HCT116 (cell line): ENCODE data around the gene SCN1A. TPM values are rescaled to one million over a fixed set of nuclear protein-coding genes. Genes with fewer than 3 reads are reported as not detected.
A peak's percentile ranks its signal among the peaks of the same experiment; 100 is the strongest.

Experiments used
- ATAC-seq: fragments of 200-7000 bp; cut with Tn5 transposase; 2 replicates; pipeline ENCODE4 v1.9.1; 2020; ENCODE audit warnings: mild to moderate bottlenecking, moderate library complexity
- BruUV-seq: library from RNA; stranded (reverse); fragments of 400-500 nt; replicated peaks from 2 replicates; lab custom pipeline; 2021; lab: Mats Ljungman, UMichigan
- CTCF ChIA-PET: fragments of 300-600 bp; sonication (Branson Sonifier 250); formaldehyde crosslinking; loops from one replicate; lab custom pipeline; 2021; ENCODE audit warnings: antibody characterized with exemption; lab: Charles Lee
- POLR2A ChIA-PET: fragments of 300-600, 350-600 bp; sonication (Branson Sonifier 250); formaldehyde crosslinking; loops from one replicate; lab custom pipeline; 2021; ENCODE audit warnings: antibody characterized with exemption; lab: Charles Lee
- RAD21 ChIA-PET, 2 experiments: fragments of 300-600 bp; sonication (Branson Sonifier 250); formaldehyde crosslinking; loops; one replicate each; lab custom pipeline; 2023; ENCODE audit warnings: low total read pairs in 2 of 2; ENCODE audit not compliant: uncharacterized antibody in 2 of 2, unreplicated experiment in 2 of 2, low non-redundant PET in 1 of 2; lab: Charles Lee
- DNase-seq: peaks from one replicate; pipeline ENCODE4 v3.0.0-alpha.2; 2010; ENCODE audit warnings: low read depth, low spot score
- H2AFZ ChIP-seq: fragments of 200-600 bp; shearing (Covaris generic), sonication (generic); 2 replicates; pipeline ENCODE4 v1.6.1; 2017; ENCODE audit warnings: low read depth, mixed run types, mixed read lengths, antibody characterized with exemption, low read length; ENCODE audit not compliant: poor library complexity, severe bottlenecking
- H3K27ac ChIP-seq: 2 replicates; pipeline ENCODE4 v1.5.1; 2012; ENCODE audit warnings: low read depth, low read length
- H3K27me3 ChIP-seq: fragments of 200-600 bp; sonication (generic); 2 replicates; pipeline ENCODE4 v1.6.1; 2016; ENCODE audit warnings: mixed run types, low read length, mixed read lengths; ENCODE audit not compliant: insufficient read depth
- H3K36me3 ChIP-seq, 2 experiments: fragments of 200-500 bp in 1 of 2; fragments of 200-600 bp in 1 of 2; sonication (Bioruptor generic) in 1 of 2; sonication (generic) in 1 of 2; 2 replicates each; pipeline versions ENCODE4 v1.5.1 to v1.6.1; 2014 to 2016; ENCODE audit warnings: low read length in 2 of 2, inconsistent platforms in 1 of 2, mixed read lengths in 1 of 2, mixed run types in 1 of 2; ENCODE audit not compliant: insufficient read depth in 2 of 2, control insufficient read depth in 1 of 2
- H3K4me1 ChIP-seq, 2 experiments: fragments of 200-600 bp in 1 of 2; sonication (generic) in 1 of 2; 2 replicates each; pipeline versions ENCODE4 v1.5.1 to v1.6.1; 2012 to 2017; ENCODE audit warnings: low read length in 2 of 2, inconsistent platforms in 1 of 2, mild to moderate bottlenecking in 1 of 2, mixed read lengths in 1 of 2, mixed run types in 1 of 2, moderate library complexity in 1 of 2; ENCODE audit not compliant: insufficient read depth in 2 of 2, control insufficient read depth in 1 of 2
- H3K4me2 ChIP-seq: fragments of 200-600 bp; sonication (generic); 2 replicates; pipeline ENCODE4 v1.6.1; 2017; ENCODE audit warnings: mixed run types, low read length, mixed read lengths
- H3K4me3 ChIP-seq, 2 experiments: fragments of 200-600 bp in 1 of 2; sonication (generic) in 1 of 2; replicated peaks in 1 of 2; 2 replicates each; pipeline ENCODE4 v1.5.1; 2011 to 2016; ENCODE audit warnings: low read length in 2 of 2, control low read depth in 1 of 2, low read depth in 1 of 2, mild to moderate bottlenecking in 1 of 2, mixed read lengths in 1 of 2, mixed run types in 1 of 2
- H3K79me2 ChIP-seq: fragments of 200-600 bp; sonication (generic); 2 replicates; pipeline ENCODE4 v1.6.1; 2017; ENCODE audit warnings: mild to moderate bottlenecking, mixed run types, low read length, moderate library complexity, mixed read lengths; ENCODE audit not compliant: insufficient read depth
- H3K9ac ChIP-seq: fragments of 200-600 bp; sonication (generic); 2 replicates; pipeline ENCODE4 v1.6.1; 2016; ENCODE audit warnings: low read length, mixed read lengths
- H3K9me2 ChIP-seq: fragments of 200-600 bp; sonication (generic), shearing (Covaris generic); 2 replicates; pipeline ENCODE4 v1.6.1; 2017; ENCODE audit warnings: mixed run types, mild to moderate bottlenecking, moderate library complexity; ENCODE audit not compliant: insufficient read depth
- H3K9me3 ChIP-seq, 2 experiments: fragments of 200-500 bp in 1 of 2; fragments of 200-600 bp in 1 of 2; sonication (Bioruptor generic) in 1 of 2; sonication (generic) in 1 of 2; 2 replicates each; pipeline ENCODE4 v1.6.1; 2014 to 2017; ENCODE audit warnings: low read length in 2 of 2, mixed read lengths in 2 of 2, inconsistent platforms in 1 of 2, low read depth in 1 of 2, mild to moderate bottlenecking in 1 of 2, mixed run types in 1 of 2, moderate library complexity in 1 of 2; ENCODE audit not compliant: control insufficient read depth in 1 of 2, insufficient read depth in 1 of 2
- H4K20me1 ChIP-seq: fragments of 200-600 bp; sonication (generic), shearing (Covaris generic); 2 replicates; pipeline ENCODE4 v1.6.1; 2017; ENCODE audit warnings: mixed run types, mild to moderate bottlenecking, moderate library complexity; ENCODE audit not compliant: insufficient read depth
- ATF3 ChIP-seq: IDR thresholded peaks from 2 replicates; pipeline ENCODE4 v1.6.1; 2012
- CBX3 ChIP-seq: IDR thresholded peaks from 2 replicates; pipeline ENCODE4 v1.6.1; 2012; ENCODE audit warnings: low read depth
- CEBPB ChIP-seq: IDR thresholded peaks from 2 replicates; pipeline ENCODE4 v1.6.1; 2012; ENCODE audit warnings: low read depth
- CTCF ChIP-seq, 3 experiments: fragments of 200-600 bp in 1 of 3; sonication (generic) in 1 of 3; IDR thresholded peaks in 2 of 3; conservative IDR thresholded peaks in 1 of 3; 2 replicates each; pipeline ENCODE4 v1.5.1; 2012 to 2017; ENCODE audit warnings: low read depth in 2 of 3, low read length in 2 of 3, antibody characterized with exemption in 1 of 3, borderline replicate concordance in 1 of 3, control low read depth in 1 of 3, mild to moderate bottlenecking in 1 of 3, mixed read lengths in 1 of 3, mixed run types in 1 of 3, moderate library complexity in 1 of 3; ENCODE audit not compliant: insufficient read depth in 1 of 3
- EGR1 ChIP-seq: IDR thresholded peaks from 2 replicates; pipeline ENCODE4 v1.6.1; 2012; ENCODE audit warnings: low read depth
- ELF1 ChIP-seq: IDR thresholded peaks from 2 replicates; pipeline ENCODE4 v1.6.1; 2012; ENCODE audit warnings: low read depth, borderline replicate concordance
- EZH2 ChIP-seq: fragments of 200-600 bp; sonication (generic); IDR thresholded peaks from 2 replicates; pipeline ENCODE4 v1.6.1; 2017; ENCODE audit warnings: antibody characterized with exemption, mixed run types
- EZH2phosphoT487 ChIP-seq: fragments of 200-600 bp; IDR thresholded peaks from 2 replicates; pipeline ENCODE4 v1.6.1; 2018; ENCODE audit warnings: antibody characterized with exemption, borderline replicate concordance
- FOSL1 ChIP-seq: IDR thresholded peaks from 2 replicates; pipeline ENCODE4 v1.6.1; 2012; ENCODE audit warnings: low read depth
- JUND ChIP-seq: IDR thresholded peaks from 2 replicates; pipeline ENCODE4 v1.6.1; 2012
- MAX ChIP-seq: IDR thresholded peaks from 2 replicates; pipeline ENCODE4 v1.6.1; 2012
- POLR2A ChIP-seq: IDR thresholded peaks from 2 replicates; pipeline ENCODE4 v1.7.0; 2011; ENCODE audit warnings: borderline replicate concordance; ENCODE audit not compliant: insufficient read depth, insufficient read length; ENCODE audit errors: extremely low read depth
- SP1 ChIP-seq: IDR thresholded peaks from 2 replicates; pipeline ENCODE4 v1.6.1; 2012; ENCODE audit warnings: low read depth
- SRF ChIP-seq: IDR thresholded peaks from 2 replicates; pipeline ENCODE4 v1.6.1; 2012; ENCODE audit warnings: low read depth
- TCF7L2 ChIP-seq: IDR thresholded peaks from 2 replicates; pipeline ENCODE4 v1.7.0; 2011; ENCODE audit warnings: borderline replicate concordance, inconsistent platforms; ENCODE audit not compliant: insufficient read depth, insufficient read length; ENCODE audit errors: extremely low read depth
- YY1 ChIP-seq: IDR thresholded peaks from 2 replicates; pipeline ENCODE4 v1.6.1; 2011; ENCODE audit warnings: low read length, low read depth, moderate library complexity, mild to moderate bottlenecking; ENCODE audit not compliant: insufficient replicate concordance; ENCODE audit errors: extremely low read depth
- ZBTB33 ChIP-seq: IDR thresholded peaks from 2 replicates; pipeline ENCODE4 v1.6.1; 2011; ENCODE audit warnings: mild to moderate bottlenecking, low read length, moderate library complexity; ENCODE audit not compliant: insufficient replicate concordance; ENCODE audit errors: extremely low read depth
- ZNF274 ChIP-seq: fragments of 200-500 bp; sonication (Bioruptor generic); IDR thresholded peaks from 2 replicates; pipeline ENCODE4 v1.6.1; 2014; ENCODE audit warnings: mild to moderate bottlenecking, low read depth, low read length, inconsistent platforms
- intact Hi-C: fragments of 100-400 bp; cut with micrococcal nuclease; formaldehyde crosslinking; loops from 2 replicates; pipeline ENCODE4 v1.10.0; 2022
- total RNA-seq: library from RNA; stranded (reverse); gene quantifications from one replicate; pipeline ENCODE4 v1.2.1, GENCODE V29; 2021; ENCODE audit not compliant: unreplicated experiment

Gene SCN1A
- total RNA-seq, 1 experiment from 2014 or later: not detected

GRCh38 chr2:165952085-165952484 is 175.7 kb downstream of the SCN1A start:
- no peak overlapping the region for H3K9ac ChIP-seq

More at GRCh38 chr2:165952085-165952484, 175.7 kb downstream of the SCN1A start:
- TF ChIP-seq POLR2A (no peak), CEBPB (no peak), ZNF274 (no peak), CTCF (IDR thresholded peaks at IDR 0.05 in 2 of 3, conservative IDR thresholded peaks at IDR 0.05 in 1 of 3; ENCODE audit: borderline replicate concordance in 1 of 3, insufficient read depth in 1 of 3, low read depth in 2 of 3, low read length in 2 of 3) (no peak), JUND (no peak), EZH2phosphoT487 (no peak), SRF (no peak), ELF1 (no peak), TCF7L2 (no peak), MAX (no peak), FOSL1 (no peak), CBX3 (no peak), ATF3 (no peak), ZBTB33 (no peak), YY1 (no peak), EGR1 (no peak), SP1 (no peak), EZH2 (no peak)
- ChIA-PET POLR2A (no interaction called here), CTCF (interaction anchor here (3.6 kb wide), 1 partner anchor 176 kb away, joined by 26 read pairs; the partner anchor contains the start of gene SCN1A), RAD21 (no interaction called here)
- Histone ChIP-seq H3K36me3 (no peaks in the 10 kb centered on the region; a peak in 1 of 4 replicates), H3K9me2 (no peaks in the 10 kb centered on the region), H3K4me3 (peak overlapping the region in 1 of 2 experiments; percentile 66; a peak in 1 of 4 replicates), H2AFZ (no peak overlapping the region), H3K4me2 (peak overlapping the region; percentile 73), H3K9me3 (no peaks in the 10 kb centered on the region), H3K4me1 (peaks cover 0 to 15% of the 10 kb centered on the region in 2 experiments; a peak in 2 of 4 replicates), H3K27me3 (no peaks in the 10 kb centered on the region), H3K27ac (no peak overlapping the region), H4K20me1 (no peaks in the 10 kb centered on the region; the same call in 1 of the 2 replicates), H3K79me2 (peaks cover 26% of the 10 kb centered on the region)
- no TSS peak for BruUV-seq
- ATAC-seq (no peak), DNase-seq (no peak)
- intact Hi-C loops: loop anchor here (5.0 kb wide), 2 partner anchors 160 to 465 kb away; partner anchors contain the start of gene GALNT3
